Keratinocyte (primary cell): ENCODE measurements around the gene OPRL1. TPM values are rescaled to one million over a fixed set of nuclear protein-coding genes. Genes with fewer than 3 reads are reported as not detected.

Experiments used
- DNase-seq: peaks from one replicate; pipeline ENCODE4 v3.0.0-alpha.2; 2011; ENCODE audit warnings: low read depth, missing footprints, low spot score
- FAIRE-seq: peaks from 2 replicates; lab custom pipeline; 2011; peaks lifted over from hg19 to GRCh38; lab: Jason Lieb, UNC
- H2AFZ ChIP-seq: 2 replicates; pipeline ENCODE4 v1.6.0; 2012; ENCODE audit warnings: low read length, control low read depth, inconsistent platforms; ENCODE audit not compliant: control insufficient read depth
- H3K27ac ChIP-seq: 2 replicates; pipeline ENCODE4 v1.5.1; 2011; ENCODE audit warnings: low read length; ENCODE audit not compliant: control insufficient read depth, insufficient read depth
- H3K27me3 ChIP-seq: 3 replicates; pipeline ENCODE4 v1.6.0; 2011; ENCODE audit warnings: low read length; ENCODE audit not compliant: control insufficient read depth, insufficient read depth; ENCODE audit errors: extremely low read depth
- H3K36me3 ChIP-seq, 2 experiments: 2 replicates in 1 of 2; 3 replicates in 1 of 2; pipeline ENCODE4 v1.5.1; 2011; ENCODE audit warnings: low read length in 2 of 2, mild to moderate bottlenecking in 1 of 2; ENCODE audit not compliant: control insufficient read depth in 2 of 2, insufficient read depth in 2 of 2; ENCODE audit errors: extremely low read depth in 1 of 2
- H3K4me1 ChIP-seq: 3 replicates; pipeline ENCODE4 v1.5.1; 2011; ENCODE audit warnings: low read length; ENCODE audit not compliant: control insufficient read depth, insufficient read depth; ENCODE audit errors: extremely low read depth
- H3K4me2 ChIP-seq: 3 replicates; pipeline ENCODE4 v1.6.0; 2011; ENCODE audit warnings: low read depth, low read length; ENCODE audit not compliant: control insufficient read depth, insufficient read depth; ENCODE audit errors: extremely low read depth
- H3K4me3 ChIP-seq, 3 experiments: fragments of 200-600 bp in 1 of 3; sonication (generic) in 1 of 3; 2 replicates in 2 of 3; 3 replicates in 1 of 3; pipeline ENCODE4 v1.5.1; 2011 to 2016; ENCODE audit warnings: low read length in 3 of 3, mild to moderate bottlenecking in 3 of 3, control low read depth in 2 of 3, inconsistent platforms in 1 of 3, low read depth in 1 of 3, mixed read lengths in 1 of 3, mixed run types in 1 of 3, moderate library complexity in 1 of 3; ENCODE audit not compliant: control insufficient read depth in 2 of 3, insufficient read depth in 2 of 3; ENCODE audit errors: extremely low read depth in 1 of 3
- H3K79me2 ChIP-seq: 2 replicates; pipeline ENCODE4 v1.6.0; 2012; ENCODE audit warnings: low read length; ENCODE audit not compliant: control insufficient read depth, insufficient read depth
- H3K9ac ChIP-seq: 3 replicates; pipeline ENCODE4 v1.6.0; 2011; ENCODE audit warnings: low read length; ENCODE audit not compliant: control insufficient read depth, insufficient read depth; ENCODE audit errors: extremely low read depth
- H3K9me1 ChIP-seq: 3 replicates; pipeline ENCODE4 v1.6.0; 2011; ENCODE audit warnings: low read length; ENCODE audit not compliant: control insufficient read depth, insufficient read depth; ENCODE audit errors: extremely low read depth
- H3K9me3 ChIP-seq: 2 replicates; pipeline ENCODE4 v1.5.1; 2012; ENCODE audit warnings: low read depth, low read length; ENCODE audit not compliant: control insufficient read depth
- H4K20me1 ChIP-seq: 3 replicates; pipeline ENCODE4 v1.6.0; 2011; ENCODE audit warnings: low read length; ENCODE audit not compliant: control insufficient read depth, insufficient read depth; ENCODE audit errors: extremely low read depth
- CTCF ChIP-seq, 3 experiments: IDR thresholded peaks in 1 of 3; conservative IDR thresholded peaks in 1 of 3; optimal IDR thresholded peaks in 1 of 3; 2 replicates in 2 of 3; 3 replicates in 1 of 3; pipeline versions ENCODE3 to v1.5.1; 2011; ENCODE audit warnings: low read length in 3 of 3, mild to moderate bottlenecking in 3 of 3, moderate library complexity in 2 of 3, control low read depth in 1 of 3, inconsistent platforms in 1 of 3; ENCODE audit not compliant: insufficient read depth in 2 of 3; ENCODE audit errors: extremely low read depth in 1 of 3
- EZH2 ChIP-seq: IDR thresholded peaks from one replicate; pipeline ENCODE4 v1.6.1; 2012; ENCODE audit warnings: inconsistent platforms, mild to moderate bottlenecking, low read length, moderate library complexity
- dilution Hi-C: fragments of 300-500 bp; cut with MboI; formaldehyde crosslinking; loops from one replicate; pipeline ENCODE4 v1.7.0; 2020; ENCODE audit warnings: low sequenced_read_pairs; ENCODE audit not compliant: extremely low pct_ligation_motif_present
- polyA plus RNA-seq, 5 experiments: library from polyadenylated mRNA; depleted of rRNA in 3 of 5; stranded (reverse) in 3 of 5; stranded (forward) in 1 of 5; unstranded in 1 of 5; fragments of >200 nt; gene quantifications; 1 replicate in 1 of 5; 2 replicates in 3 of 5; 3 replicates in 1 of 5; pipeline versions ENCODE4 v1.2.1 to v1.2.3, GENCODE V29; 2011 to 2012; ENCODE audit warnings: missing spikeins in 2 of 5, low read depth in 1 of 5, low replicate concordance in 1 of 5

Gene OPRL1
- polyA plus RNA-seq, 1 donor (not counting 4 experiments of a cell fraction or from before 2014, with no cell fraction given) = 0.25 TPM

DNA sequence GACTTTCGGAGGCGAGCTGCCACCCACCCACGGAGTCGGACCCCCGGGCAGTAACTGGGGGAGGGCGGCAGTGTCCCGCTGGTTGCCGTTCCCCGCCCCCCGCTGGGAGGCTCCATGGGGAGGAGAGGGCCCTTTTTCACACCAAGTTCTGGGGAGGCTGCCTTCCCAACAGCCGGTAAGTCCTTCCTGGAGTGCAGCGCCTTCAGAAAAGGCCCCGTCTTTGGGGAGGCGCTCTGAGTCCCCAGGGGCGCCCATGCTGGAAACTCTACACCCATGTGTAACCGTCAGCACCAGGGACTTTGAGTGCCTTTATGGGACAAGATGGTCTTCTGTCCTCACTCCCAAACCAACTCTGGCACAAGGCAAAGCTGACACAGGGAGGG, 30.0 kb upstream of the OPRL1 start:
- Histone ChIP-seq H3K9me3 (no peaks in the 10 kb centered on the region), H3K27me3 (peaks cover 44% of the 10 kb centered on the region), H3K4me1 (peaks cover 27% of the 10 kb centered on the region), H3K4me3 (no peak overlapping the region), H4K20me1 (peaks cover 2% of the 10 kb centered on the region), H3K79me2 (no peaks in the 10 kb centered on the region), H2AFZ (no peak overlapping the region), H3K9ac (no peak overlapping the region), H3K36me3 (no peaks in the 10 kb centered on the region), H3K27ac (no peak overlapping the region), H3K9me1 (no peaks in the 10 kb centered on the region), H3K4me2 (no peak overlapping the region)
- peak; percentile 50 for TF ChIP-seq EZH2
- no peak for TF ChIP-seq CTCF (optimal IDR thresholded peaks at IDR 0.05 in 1 of 3, IDR thresholded peaks at IDR 0.05 in 1 of 3, conservative IDR thresholded peaks at IDR 0.05 in 1 of 3; ENCODE audit: extremely low read depth in 1 of 3, insufficient read depth in 2 of 3, low read length in 3 of 3)
- FAIRE-seq (no peak), DNase-seq (no peak)
- dilution Hi-C loops = no loop called here

DNA sequence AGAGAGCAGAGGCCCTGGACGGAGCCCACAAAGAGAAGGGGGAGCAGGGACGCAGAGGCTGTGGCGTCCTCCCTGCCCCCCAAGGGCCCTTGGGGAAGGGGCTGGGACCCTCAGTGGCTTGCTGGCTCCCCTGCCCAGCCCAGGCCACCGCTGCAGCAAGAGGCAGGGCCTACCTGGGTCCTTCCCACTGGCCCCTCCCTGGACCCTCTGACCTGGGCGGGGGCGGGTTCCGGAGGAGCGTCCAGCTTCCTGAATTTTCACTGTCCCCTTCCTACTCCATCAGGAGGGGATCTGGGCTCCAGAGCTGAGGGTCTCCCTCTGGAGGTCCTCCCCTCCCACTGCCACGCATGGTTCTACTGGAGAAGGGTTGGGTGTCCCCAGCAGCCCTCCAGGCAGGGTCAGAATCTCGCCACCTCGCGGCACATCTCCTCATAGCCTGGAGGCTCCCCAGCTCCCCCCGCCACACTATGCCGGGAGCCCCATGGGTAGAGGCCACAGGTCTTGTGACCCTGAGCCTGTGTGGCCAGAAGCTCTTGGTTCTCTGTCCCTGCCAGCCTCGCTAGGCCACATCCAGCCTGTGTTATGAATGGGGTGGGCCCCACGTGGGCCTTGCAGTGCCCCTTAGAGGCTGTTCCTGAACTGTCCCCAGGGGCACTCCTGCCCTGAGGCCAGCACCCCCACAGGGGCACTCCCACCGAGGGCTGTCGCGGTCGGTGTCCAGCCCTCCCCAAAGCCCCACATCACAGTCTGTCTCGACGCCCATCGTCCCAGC, 29.4 kb upstream of the OPRL1 start:
- H3K4me2 ChIP-seq = no peak overlapping the region
- DNase-seq = no peak
- H3K36me3 ChIP-seq = no peaks in the 10 kb centered on the region
- H3K9me3 ChIP-seq = no peaks in the 10 kb centered on the region
- H3K4me3 ChIP-seq = no peak overlapping the region
- TF ChIP-seq CTCF (optimal IDR thresholded peaks at IDR 0.05 in 1 of 3, IDR thresholded peaks at IDR 0.05 in 1 of 3, conservative IDR thresholded peaks at IDR 0.05 in 1 of 3; ENCODE audit: extremely low read depth in 1 of 3, insufficient read depth in 2 of 3, low read length in 3 of 3) (no peak), EZH2 (no peak)
- no peak overlapping the region for H3K9ac ChIP-seq
- dilution Hi-C loops = no loop called here
- peaks cover 44% of the 10 kb centered on the region for H3K27me3 ChIP-seq
- FAIRE-seq = no peak
- peaks cover 2% of the 10 kb centered on the region for H4K20me1 ChIP-seq
- no peak overlapping the region for H2AFZ ChIP-seq
- no peaks in the 10 kb centered on the region for H3K9me1 ChIP-seq
- H3K4me1 ChIP-seq = peaks cover 28% of the 10 kb centered on the region
- H3K27ac ChIP-seq = no peak overlapping the region
- H3K79me2 ChIP-seq = no peaks in the 10 kb centered on the region
